GM23338 (cell line): ENCODE data around the gene NPC2. TPM values are rescaled to one million over a fixed set of nuclear protein-coding genes. Genes with fewer than 3 reads are reported as not detected.

Experiments used
- ATAC-seq: fragments of 200-7000 bp; cut with Tn5 transposase; 3 replicates; pipeline ENCODE4 v1.9.1; 2020
- DNase-seq: peaks from one replicate; pipeline ENCODE4 v3.0.0-alpha.2; 2015; ENCODE audit warnings: low spot score
- H2AFZ ChIP-seq: fragments of 200-600 bp; sonication (generic); 2 replicates; pipeline ENCODE4 v1.8.0; 2016; ENCODE audit warnings: antibody characterized with exemption, mild to moderate bottlenecking, moderate library complexity
- H3F3A ChIP-seq: fragments of 200-600 bp; sonication (generic); replicated peaks from 2 replicates; pipeline ENCODE4 v1.8.0; 2017; ENCODE audit warnings: antibody characterized with exemption, mixed run types, low read depth
- H3K27ac ChIP-seq: fragments of 200-600 bp; sonication (generic); 2 replicates; pipeline ENCODE4 v1.6.1; 2016; ENCODE audit warnings: low read depth
- H3K27me3 ChIP-seq: fragments of 200-600 bp; sonication (generic); 2 replicates; pipeline ENCODE4 v1.8.0; 2016; ENCODE audit warnings: mild to moderate bottlenecking, mixed run types, moderate library complexity; ENCODE audit not compliant: insufficient read depth
- H3K36me3 ChIP-seq: fragments of 200-600 bp; sonication (generic); 2 replicates; pipeline ENCODE4 v1.8.0; 2016; ENCODE audit warnings: mild to moderate bottlenecking; ENCODE audit not compliant: insufficient read depth
- H3K4me1 ChIP-seq: fragments of 200-600 bp; sonication (generic); 2 replicates; pipeline ENCODE4 v1.8.0; 2016; ENCODE audit warnings: mild to moderate bottlenecking, moderate library complexity; ENCODE audit not compliant: insufficient read depth
- H3K4me2 ChIP-seq: fragments of 200-600 bp; sonication (generic); 2 replicates; pipeline ENCODE4 v1.7.1; 2017; ENCODE audit warnings: mixed run types
- H3K4me3 ChIP-seq: fragments of 200-600 bp; sonication (generic); 2 replicates; pipeline ENCODE4 v1.6.1; 2016; ENCODE audit warnings: mixed run types
- H3K79me2 ChIP-seq: fragments of 200-600 bp; sonication (generic); replicated peaks from 2 replicates; pipeline ENCODE4 v1.8.0; 2017; ENCODE audit warnings: mild to moderate bottlenecking; ENCODE audit not compliant: insufficient read depth
- H3K9me2 ChIP-seq: fragments of 200-600 bp; sonication (generic); 2 replicates; pipeline ENCODE4 v1.8.0; 2017; ENCODE audit not compliant: insufficient read depth
- H4K20me1 ChIP-seq: fragments of 200-600 bp; sonication (generic); replicated peaks from 2 replicates; pipeline ENCODE4 v1.8.0; 2017; ENCODE audit warnings: mild to moderate bottlenecking; ENCODE audit not compliant: insufficient read depth
- H3K27ac Mint-ChIP-seq: 2 replicates; pipeline ENCODE4 v1.8.0; 2020; ENCODE audit warnings: inconsistent platforms, mild to moderate bottlenecking, moderate library complexity, mixed read lengths
- H3K27me3 Mint-ChIP-seq: 3 replicates; pipeline ENCODE4 v1.8.0; 2022; ENCODE audit warnings: low read depth, mild to moderate bottlenecking, moderate library complexity, mixed read lengths, inconsistent platforms; ENCODE audit not compliant: insufficient read depth, poor library complexity
- H3K36me3 Mint-ChIP-seq: 3 replicates; pipeline ENCODE4 v1.8.0; 2021; ENCODE audit warnings: low read depth, mild to moderate bottlenecking, inconsistent platforms, moderate library complexity, mixed read lengths
- H3K4me1 Mint-ChIP-seq: 3 replicates; pipeline ENCODE4 v1.8.0; 2020; ENCODE audit warnings: mild to moderate bottlenecking, inconsistent platforms, mixed read lengths
- H3K4me3 Mint-ChIP-seq: 3 replicates; pipeline ENCODE4 v1.8.0; 2021; ENCODE audit warnings: moderate library complexity, mild to moderate bottlenecking, inconsistent platforms, mixed read lengths
- H3K9me3 Mint-ChIP-seq: 3 replicates; pipeline ENCODE4 v1.8.0; 2020; ENCODE audit warnings: moderate library complexity, mild to moderate bottlenecking, inconsistent platforms, mixed read lengths
- CREB1 ChIP-seq: fragments of 250-450 bp; sonication (Bioruptor Pico); IDR thresholded peaks from 2 replicates; pipeline ENCODE4 v1.5.0; 2020; ENCODE audit warnings: low read depth, mild to moderate bottlenecking, moderate library complexity
- EZH2 ChIP-seq: fragments of 200-600 bp; sonication (generic); IDR thresholded peaks from one replicate; pipeline ENCODE4 v1.8.0; 2017; ENCODE audit warnings: antibody characterized with exemption, mild to moderate bottlenecking, low read depth; ENCODE audit not compliant: unreplicated experiment
- EZH2phosphoT487 ChIP-seq: fragments of 200-600 bp; sonication (generic); IDR thresholded peaks from one replicate; pipeline ENCODE4 v1.8.1; 2018; ENCODE audit warnings: antibody characterized with exemption; ENCODE audit not compliant: unreplicated experiment
- JUNB ChIP-seq: IDR thresholded peaks from one replicate; pipeline ENCODE4 v1.6.1; 2016; ENCODE audit warnings: antibody characterized with exemption; ENCODE audit not compliant: unreplicated experiment
- NANOG ChIP-seq: IDR thresholded peaks from 2 replicates; pipeline ENCODE4 v1.6.1; 2016; ENCODE audit warnings: antibody characterized with exemption, borderline replicate concordance
- POLR2AphosphoS5 ChIP-seq: IDR thresholded peaks from 2 replicates; pipeline ENCODE4 v1.6.1; 2016; ENCODE audit warnings: antibody characterized with exemption, low read depth
- STAT1 ChIP-seq: IDR thresholded peaks from one replicate; pipeline ENCODE4 v1.6.1; 2016; ENCODE audit warnings: antibody characterized with exemption; ENCODE audit not compliant: unreplicated experiment
- ZNF114 ChIP-seq: fragments of 250-450 bp; sonication (Bioruptor Pico); IDR thresholded peaks from 2 replicates; pipeline ENCODE4 v1.5.0; 2020; ENCODE audit warnings: mild to moderate bottlenecking, moderate library complexity
- ZNF331 ChIP-seq: fragments of 250-450 bp; sonication (Bioruptor Pico); IDR thresholded peaks from 2 replicates; pipeline ENCODE4 v1.5.0; 2020; ENCODE audit warnings: low read depth, mild to moderate bottlenecking, moderate library complexity
- polyA plus RNA-seq: library from polyadenylated mRNA; unstranded; fragments of >200 nt; fragmentation: Nextera tagmentation; extraction: Ambion mirVana; gene quantifications from 2 replicates; pipeline ENCODE4 v1.2.1, GENCODE V29; 2016
- total RNA-seq: library from RNA; depleted of rRNA; stranded (reverse); fragments of >200 nt; shearing (Covaris generic); gene quantifications from 2 replicates; pipeline ENCODE4 v1.2.3, GENCODE V29; 2014
- TF ChIP-seq, protein P1 (sequence below), 2 experiments: fragments of 200-600 bp in 1 of 2; sonication (generic) in 1 of 2; conservative IDR thresholded peaks; 2 replicates each; pipeline versions ENCODE4 v1.5.1 to v1.6.1; 2016 to 2017; ENCODE audit warnings: antibody characterized with exemption in 2 of 2, low read depth in 2 of 2, mild to moderate bottlenecking in 2 of 2, moderate library complexity in 1 of 2
- TF ChIP-seq, protein P2 (sequence below): IDR thresholded peaks from 2 replicates; pipeline ENCODE4 v1.6.1; 2016; ENCODE audit warnings: antibody characterized with exemption
- TF ChIP-seq, protein P3 (sequence below): IDR thresholded peaks from one replicate; pipeline ENCODE4 v1.6.1; 2018; ENCODE audit warnings: antibody characterized with exemption; ENCODE audit not compliant: unreplicated experiment
- TF ChIP-seq, protein P4 (sequence below): fragments of 250-450 bp; sonication (Bioruptor Pico); IDR thresholded peaks from 2 replicates; pipeline ENCODE4 v1.5.0; 2020; ENCODE audit warnings: mild to moderate bottlenecking, moderate library complexity

NPC2 gene
- total and polyA plus RNA-seq, 2 experiments from 2014 or later, result 287 to 344 TPM

DNA sequence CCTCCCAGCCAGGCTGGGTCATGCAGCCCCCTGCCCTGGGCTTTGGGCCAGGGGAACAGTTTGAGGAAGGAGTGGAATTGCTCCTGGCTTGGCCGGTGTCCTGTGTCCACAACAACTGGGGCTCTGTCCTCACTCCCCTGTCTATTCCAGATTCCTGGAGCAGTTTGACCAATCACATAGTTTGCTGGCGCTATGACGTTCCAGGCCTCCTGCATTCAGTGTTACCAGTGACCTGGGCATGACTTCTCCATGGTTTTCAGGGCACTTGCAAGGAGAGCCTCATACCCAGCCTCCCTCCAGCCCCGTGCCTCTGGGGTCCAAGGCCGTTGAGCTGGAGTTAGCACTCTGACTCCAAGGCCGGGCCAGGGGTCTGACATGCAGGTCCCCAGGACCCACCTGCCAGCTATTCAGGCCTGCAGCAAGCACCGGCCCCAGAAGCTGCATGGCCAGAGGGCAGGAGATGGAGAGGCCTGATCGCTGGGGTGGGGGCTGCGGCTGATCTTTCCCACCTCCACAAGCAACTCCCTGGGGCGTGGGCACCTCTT is 34.7 kb upstream of the NPC2 start:
- H3K4me1 Mint-ChIP-seq, result peaks cover 15% of the 10 kb centered on the region
- H3K27ac ChIP-seq, result no peak overlapping the region
- no peaks in the 10 kb centered on the region for H3K9me2 ChIP-seq
- no peaks in the 10 kb centered on the region for H3K36me3 ChIP-seq
- H3K79me2 ChIP-seq, result no peaks in the 10 kb centered on the region
- no peak overlapping the region for H3K27ac Mint-ChIP-seq
- no peak overlapping the region for H3K4me2 ChIP-seq
- H2AFZ ChIP-seq, result 0 out of 2 replicates have a peak overlapping the region, but pooled peaks have one; percentile 76
- TF ChIP-seq ZNF331 (CRISPR knock-in tag) (no peak), EZH2phosphoT487 (no peak), JUNB (no peak), CREB1 (CRISPR knock-in tag) (no peak), NANOG (no peak), POLR2AphosphoS5 (no peak), STAT1 (no peak), ZNF114 (no peak), EZH2 (no peak)
- TF ChIP-seq, protein P1, sequence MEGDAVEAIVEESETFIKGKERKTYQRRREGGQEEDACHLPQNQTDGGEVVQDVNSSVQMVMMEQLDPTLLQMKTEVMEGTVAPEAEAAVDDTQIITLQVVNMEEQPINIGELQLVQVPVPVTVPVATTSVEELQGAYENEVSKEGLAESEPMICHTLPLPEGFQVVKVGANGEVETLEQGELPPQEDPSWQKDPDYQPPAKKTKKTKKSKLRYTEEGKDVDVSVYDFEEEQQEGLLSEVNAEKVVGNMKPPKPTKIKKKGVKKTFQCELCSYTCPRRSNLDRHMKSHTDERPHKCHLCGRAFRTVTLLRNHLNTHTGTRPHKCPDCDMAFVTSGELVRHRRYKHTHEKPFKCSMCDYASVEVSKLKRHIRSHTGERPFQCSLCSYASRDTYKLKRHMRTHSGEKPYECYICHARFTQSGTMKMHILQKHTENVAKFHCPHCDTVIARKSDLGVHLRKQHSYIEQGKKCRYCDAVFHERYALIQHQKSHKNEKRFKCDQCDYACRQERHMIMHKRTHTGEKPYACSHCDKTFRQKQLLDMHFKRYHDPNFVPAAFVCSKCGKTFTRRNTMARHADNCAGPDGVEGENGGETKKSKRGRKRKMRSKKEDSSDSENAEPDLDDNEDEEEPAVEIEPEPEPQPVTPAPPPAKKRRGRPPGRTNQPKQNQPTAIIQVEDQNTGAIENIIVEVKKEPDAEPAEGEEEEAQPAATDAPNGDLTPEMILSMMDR (conservative IDR thresholded peaks at IDR 0.05; ENCODE audit: low read depth in 2 of 2), result no peak
- TF ChIP-seq, protein P2, sequence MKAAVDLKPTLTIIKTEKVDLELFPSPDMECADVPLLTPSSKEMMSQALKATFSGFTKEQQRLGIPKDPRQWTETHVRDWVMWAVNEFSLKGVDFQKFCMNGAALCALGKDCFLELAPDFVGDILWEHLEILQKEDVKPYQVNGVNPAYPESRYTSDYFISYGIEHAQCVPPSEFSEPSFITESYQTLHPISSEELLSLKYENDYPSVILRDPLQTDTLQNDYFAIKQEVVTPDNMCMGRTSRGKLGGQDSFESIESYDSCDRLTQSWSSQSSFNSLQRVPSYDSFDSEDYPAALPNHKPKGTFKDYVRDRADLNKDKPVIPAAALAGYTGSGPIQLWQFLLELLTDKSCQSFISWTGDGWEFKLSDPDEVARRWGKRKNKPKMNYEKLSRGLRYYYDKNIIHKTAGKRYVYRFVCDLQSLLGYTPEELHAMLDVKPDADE, result no peak
- TF ChIP-seq, protein P3, sequence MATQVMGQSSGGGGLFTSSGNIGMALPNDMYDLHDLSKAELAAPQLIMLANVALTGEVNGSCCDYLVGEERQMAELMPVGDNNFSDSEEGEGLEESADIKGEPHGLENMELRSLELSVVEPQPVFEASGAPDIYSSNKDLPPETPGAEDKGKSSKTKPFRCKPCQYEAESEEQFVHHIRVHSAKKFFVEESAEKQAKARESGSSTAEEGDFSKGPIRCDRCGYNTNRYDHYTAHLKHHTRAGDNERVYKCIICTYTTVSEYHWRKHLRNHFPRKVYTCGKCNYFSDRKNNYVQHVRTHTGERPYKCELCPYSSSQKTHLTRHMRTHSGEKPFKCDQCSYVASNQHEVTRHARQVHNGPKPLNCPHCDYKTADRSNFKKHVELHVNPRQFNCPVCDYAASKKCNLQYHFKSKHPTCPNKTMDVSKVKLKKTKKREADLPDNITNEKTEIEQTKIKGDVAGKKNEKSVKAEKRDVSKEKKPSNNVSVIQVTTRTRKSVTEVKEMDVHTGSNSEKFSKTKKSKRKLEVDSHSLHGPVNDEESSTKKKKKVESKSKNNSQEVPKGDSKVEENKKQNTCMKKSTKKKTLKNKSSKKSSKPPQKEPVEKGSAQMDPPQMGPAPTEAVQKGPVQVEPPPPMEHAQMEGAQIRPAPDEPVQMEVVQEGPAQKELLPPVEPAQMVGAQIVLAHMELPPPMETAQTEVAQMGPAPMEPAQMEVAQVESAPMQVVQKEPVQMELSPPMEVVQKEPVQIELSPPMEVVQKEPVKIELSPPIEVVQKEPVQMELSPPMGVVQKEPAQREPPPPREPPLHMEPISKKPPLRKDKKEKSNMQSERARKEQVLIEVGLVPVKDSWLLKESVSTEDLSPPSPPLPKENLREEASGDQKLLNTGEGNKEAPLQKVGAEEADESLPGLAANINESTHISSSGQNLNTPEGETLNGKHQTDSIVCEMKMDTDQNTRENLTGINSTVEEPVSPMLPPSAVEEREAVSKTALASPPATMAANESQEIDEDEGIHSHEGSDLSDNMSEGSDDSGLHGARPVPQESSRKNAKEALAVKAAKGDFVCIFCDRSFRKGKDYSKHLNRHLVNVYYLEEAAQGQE, result no peak
- TF ChIP-seq, protein P4, sequence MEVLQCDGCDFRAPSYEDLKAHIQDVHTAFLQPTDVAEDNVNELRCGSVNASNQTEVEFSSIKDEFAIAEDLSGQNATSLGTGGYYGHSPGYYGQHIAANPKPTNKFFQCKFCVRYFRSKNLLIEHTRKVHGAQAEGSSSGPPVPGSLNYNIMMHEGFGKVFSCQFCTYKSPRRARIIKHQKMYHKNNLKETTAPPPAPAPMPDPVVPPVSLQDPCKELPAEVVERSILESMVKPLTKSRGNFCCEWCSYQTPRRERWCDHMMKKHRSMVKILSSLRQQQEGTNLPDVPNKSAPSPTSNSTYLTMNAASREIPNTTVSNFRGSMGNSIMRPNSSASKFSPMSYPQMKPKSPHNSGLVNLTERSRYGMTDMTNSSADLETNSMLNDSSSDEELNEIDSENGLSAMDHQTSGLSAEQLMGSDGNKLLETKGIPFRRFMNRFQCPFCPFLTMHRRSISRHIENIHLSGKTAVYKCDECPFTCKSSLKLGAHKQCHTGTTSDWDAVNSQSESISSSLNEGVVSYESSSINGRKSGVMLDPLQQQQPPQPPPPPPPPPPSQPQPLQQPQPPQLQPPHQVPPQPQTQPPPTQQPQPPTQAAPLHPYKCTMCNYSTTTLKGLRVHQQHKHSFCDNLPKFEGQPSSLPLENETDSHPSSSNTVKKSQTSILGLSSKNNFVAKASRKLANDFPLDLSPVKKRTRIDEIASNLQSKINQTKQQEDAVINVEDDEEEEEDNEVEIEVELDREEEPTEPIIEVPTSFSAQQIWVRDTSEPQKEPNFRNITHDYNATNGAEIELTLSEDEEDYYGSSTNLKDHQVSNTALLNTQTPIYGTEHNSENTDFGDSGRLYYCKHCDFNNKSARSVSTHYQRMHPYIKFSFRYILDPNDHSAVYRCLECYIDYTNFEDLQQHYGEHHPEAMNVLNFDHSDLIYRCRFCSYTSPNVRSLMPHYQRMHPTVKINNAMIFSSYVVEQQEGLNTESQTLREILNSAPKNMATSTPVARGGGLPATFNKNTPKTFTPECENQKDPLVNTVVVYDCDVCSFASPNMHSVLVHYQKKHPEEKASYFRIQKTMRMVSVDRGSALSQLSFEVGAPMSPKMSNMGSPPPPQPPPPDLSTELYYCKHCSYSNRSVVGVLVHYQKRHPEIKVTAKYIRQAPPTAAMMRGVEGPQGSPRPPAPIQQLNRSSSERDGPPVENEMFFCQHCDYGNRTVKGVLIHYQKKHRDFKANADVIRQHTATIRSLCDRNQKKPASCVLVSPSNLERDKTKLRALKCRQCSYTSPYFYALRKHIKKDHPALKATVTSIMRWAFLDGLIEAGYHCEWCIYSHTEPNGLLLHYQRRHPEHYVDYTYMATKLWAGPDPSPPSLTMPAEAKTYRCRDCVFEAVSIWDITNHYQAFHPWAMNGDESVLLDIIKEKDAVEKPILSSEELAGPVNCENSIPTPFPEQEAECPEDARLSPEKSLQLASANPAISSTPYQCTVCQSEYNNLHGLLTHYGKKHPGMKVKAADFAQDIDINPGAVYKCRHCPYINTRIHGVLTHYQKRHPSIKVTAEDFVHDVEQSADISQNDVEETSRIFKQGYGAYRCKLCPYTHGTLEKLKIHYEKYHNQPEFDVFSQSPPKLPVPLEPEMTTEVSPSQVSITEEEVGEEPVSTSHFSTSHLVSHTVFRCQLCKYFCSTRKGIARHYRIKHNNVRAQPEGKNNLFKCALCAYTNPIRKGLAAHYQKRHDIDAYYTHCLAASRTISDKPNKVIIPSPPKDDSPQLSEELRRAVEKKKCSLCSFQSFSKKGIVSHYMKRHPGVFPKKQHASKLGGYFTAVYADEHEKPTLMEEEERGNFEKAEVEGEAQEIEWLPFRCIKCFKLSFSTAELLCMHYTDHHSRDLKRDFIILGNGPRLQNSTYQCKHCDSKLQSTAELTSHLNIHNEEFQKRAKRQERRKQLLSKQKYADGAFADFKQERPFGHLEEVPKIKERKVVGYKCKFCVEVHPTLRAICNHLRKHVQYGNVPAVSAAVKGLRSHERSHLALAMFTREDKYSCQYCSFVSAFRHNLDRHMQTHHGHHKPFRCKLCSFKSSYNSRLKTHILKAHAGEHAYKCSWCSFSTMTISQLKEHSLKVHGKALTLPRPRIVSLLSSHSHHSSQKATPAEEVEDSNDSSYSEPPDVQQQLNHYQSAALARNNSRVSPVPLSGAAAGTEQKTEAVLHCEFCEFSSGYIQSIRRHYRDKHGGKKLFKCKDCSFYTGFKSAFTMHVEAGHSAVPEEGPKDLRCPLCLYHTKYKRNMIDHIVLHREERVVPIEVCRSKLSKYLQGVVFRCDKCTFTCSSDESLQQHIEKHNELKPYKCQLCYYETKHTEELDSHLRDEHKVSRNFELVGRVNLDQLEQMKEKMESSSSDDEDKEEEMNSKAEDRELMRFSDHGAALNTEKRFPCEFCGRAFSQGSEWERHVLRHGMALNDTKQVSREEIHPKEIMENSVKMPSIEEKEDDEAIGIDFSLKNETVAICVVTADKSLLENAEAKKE, result no peak
- no peaks in the 10 kb centered on the region for H4K20me1 ChIP-seq
- no peaks in the 10 kb centered on the region for H3K27me3 ChIP-seq
- DNase-seq (no peak), ATAC-seq (no peak)
- H3K36me3 Mint-ChIP-seq, result no peaks in the 10 kb centered on the region
- no peak overlapping the region for H3K4me3 ChIP-seq
- peaks cover 10% of the 10 kb centered on the region for H3K27me3 Mint-ChIP-seq
- no peaks in the 10 kb centered on the region for H3K4me1 ChIP-seq
- H3K9me3 Mint-ChIP-seq, result no peaks in the 10 kb centered on the region
- no peaks in the 10 kb centered on the region for H3F3A ChIP-seq
- H3K4me3 Mint-ChIP-seq, result no peak overlapping the region
